ENCODE data around the gene GAB4. TPM values are rescaled to one million over a fixed set of nuclear protein-coding genes. Genes with fewer than 3 reads are reported as not detected.

GAB4 gene
- total and polyA plus RNA-seq, 8 donors: not detected

- no peak for TF ChIP-seq POLR2AphosphoS5 (IDR thresholded peaks at IDR 0.05)
- TF ChIP-seq CTCF (IDR thresholded peaks at IDR 0.05): no peak
- TF ChIP-seq POLR2A (IDR thresholded peaks at IDR 0.05): no peak
- TF ChIP-seq EP300 (IDR thresholded peaks at IDR 0.05): no peak
- 52 to 66% (median 59%) methylated on average over 3 of the region's 3 CpGs for WGBS, 5 donors
- Histone ChIP-seq H3K27me3 (peaks cover 0 to 30% (median 8%) of the 10 kb centered on the region in 3 donors), H3K27ac (no peak overlapping the region), H3K9me3 (no peaks in the 10 kb centered on the region), H3K4me3 (no peak overlapping the region), H3K4me1 (no peaks in the 10 kb centered on the region), H3K36me3 (no peaks in the 10 kb centered on the region)
- intact Hi-C loops (cut with DNase I; ENCODE audit: low total_unique reads): no loop called here
- DNase-seq: no peak
These were observed 95.7 kb downstream of the GAB4 start for GRCh38 chr22:16912281-16912680.

Other genes starting within 250 kb of the GAB4 start
- gene XKR3, start 182.8 kb downstream of the GAB4 start, total RNA-seq: not detected
- gene XKR3, start 182.8 kb downstream of the GAB4 start, polyA plus RNA-seq: not detected
- gene IL17RA, start 76.8 kb upstream of the GAB4 start, total RNA-seq: 10 to 100 TPM in 4 of 5 donors, 1 to 10 TPM in 1; 6.2 to 19.1 (median 14.7) TPM
- 1 to 10 TPM; 3.2 to 3.8 (median 3.7) TPM for gene IL17RA, start 76.8 kb upstream of the GAB4 start, polyA plus RNA-seq
- under 1 TPM in 2 of 5 donors, not detected in 3; 0.37 to 0.45 TPM for gene TMEM121B, start 113.1 kb upstream of the GAB4 start, total RNA-seq
- gene TMEM121B, start 113.1 kb upstream of the GAB4 start, polyA plus RNA-seq: under 1 TPM in 2 of 3 donors, not detected in 1; 0.08 to 0.12 TPM
- 100 to 1,000 TPM in 1 of 5 donors, 10 to 100 TPM in 4; 22.8 to 190 (median 55.4) TPM for gene HDHD5, start 151.1 kb upstream of the GAB4 start, total RNA-seq
- gene HDHD5, start 151.1 kb upstream of the GAB4 start, polyA plus RNA-seq: 10 to 100 TPM; 26.5 to 31.8 (median 30.5) TPM
- gene ADA2, start 211.2 kb upstream of the GAB4 start, total RNA-seq: 10 to 100 TPM in 4 of 5 donors, not detected in 1; 11.7 to 27.2 (median 15.1) TPM
- 1 to 10 TPM; 4.2 to 8.1 (median 6.5) TPM for gene ADA2, start 211.2 kb upstream of the GAB4 start, polyA plus RNA-seq

Data from stomach (tissue), 9 donors.